ENCODE data around the gene NSUN7.

- TF ChIP-seq, protein P1, sequence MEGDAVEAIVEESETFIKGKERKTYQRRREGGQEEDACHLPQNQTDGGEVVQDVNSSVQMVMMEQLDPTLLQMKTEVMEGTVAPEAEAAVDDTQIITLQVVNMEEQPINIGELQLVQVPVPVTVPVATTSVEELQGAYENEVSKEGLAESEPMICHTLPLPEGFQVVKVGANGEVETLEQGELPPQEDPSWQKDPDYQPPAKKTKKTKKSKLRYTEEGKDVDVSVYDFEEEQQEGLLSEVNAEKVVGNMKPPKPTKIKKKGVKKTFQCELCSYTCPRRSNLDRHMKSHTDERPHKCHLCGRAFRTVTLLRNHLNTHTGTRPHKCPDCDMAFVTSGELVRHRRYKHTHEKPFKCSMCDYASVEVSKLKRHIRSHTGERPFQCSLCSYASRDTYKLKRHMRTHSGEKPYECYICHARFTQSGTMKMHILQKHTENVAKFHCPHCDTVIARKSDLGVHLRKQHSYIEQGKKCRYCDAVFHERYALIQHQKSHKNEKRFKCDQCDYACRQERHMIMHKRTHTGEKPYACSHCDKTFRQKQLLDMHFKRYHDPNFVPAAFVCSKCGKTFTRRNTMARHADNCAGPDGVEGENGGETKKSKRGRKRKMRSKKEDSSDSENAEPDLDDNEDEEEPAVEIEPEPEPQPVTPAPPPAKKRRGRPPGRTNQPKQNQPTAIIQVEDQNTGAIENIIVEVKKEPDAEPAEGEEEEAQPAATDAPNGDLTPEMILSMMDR (IDR thresholded peaks at IDR 0.05): no peak
- TF ChIP-seq POLR2A (IDR thresholded peaks at IDR 0.05) (no peak), EP300 (IDR thresholded peaks at IDR 0.05) (no peak)
Observed at GRCh38 chr4:40800064-40800463, 50.3 kb downstream of the NSUN7 start.

Measured in gastroesophageal sphincter (tissue), 3 donors.